ENCODE measurements around the gene MRPL27.

- no peak for TF ChIP-seq CTCF (IDR thresholded peaks at IDR 0.05)
- TF ChIP-seq POLR2A (IDR thresholded peaks at IDR 0.05; ENCODE audit: low read depth), result no peak
- TF ChIP-seq POLR2AphosphoS5 (IDR thresholded peaks at IDR 0.05), result no peak
- TF ChIP-seq EP300 (IDR thresholded peaks at IDR 0.05), result no peak
Observed at GRCh38 chr17:50319306-50320004, 53.5 kb downstream of the MRPL27 start.

Data from esophagus muscularis mucosa (tissue), 4 donors.